Measurements from ENCODE around the gene NOVA1. TPM values are rescaled to one million over a fixed set of nuclear protein-coding genes. Genes with fewer than 3 reads are reported as not detected.

The NOVA1 gene
- total RNA-seq, 1 experiment from 2014 or later: not detected

- Mint-ChIP-seq H3K36me3 (ENCODE audit: insufficient read depth, unreplicated experiment) (no peaks in the 10 kb centered on the region), H3K4me1 (ENCODE audit: low read depth, unreplicated experiment) (no peaks in the 10 kb centered on the region), H3K9me3 (ENCODE audit: low read depth, unreplicated experiment) (no peaks in the 10 kb centered on the region), H3K27ac (ENCODE audit: unreplicated experiment) (no peak overlapping the region), H3K27me3 (ENCODE audit: unreplicated experiment) (no peaks in the 10 kb centered on the region), H3K4me3 (ENCODE audit: low read depth, unreplicated experiment) (no peak overlapping the region)
- intact Hi-C loops (cut with micrococcal nuclease; ENCODE audit: unreplicated experiment): no loop called here
- TF ChIP-seq CTCF (IDR thresholded peaks at IDR 0.05; ENCODE audit: unreplicated experiment): no peak
- CTCF ChIA-PET: no interaction called here
- no TSS peak for BruUV-seq (replicated peaks)
- no peak for DNase-seq
These were observed 4.5 kb downstream of the NOVA1 start for GRCh38 chr14:26593357-26593756.

DNA sequence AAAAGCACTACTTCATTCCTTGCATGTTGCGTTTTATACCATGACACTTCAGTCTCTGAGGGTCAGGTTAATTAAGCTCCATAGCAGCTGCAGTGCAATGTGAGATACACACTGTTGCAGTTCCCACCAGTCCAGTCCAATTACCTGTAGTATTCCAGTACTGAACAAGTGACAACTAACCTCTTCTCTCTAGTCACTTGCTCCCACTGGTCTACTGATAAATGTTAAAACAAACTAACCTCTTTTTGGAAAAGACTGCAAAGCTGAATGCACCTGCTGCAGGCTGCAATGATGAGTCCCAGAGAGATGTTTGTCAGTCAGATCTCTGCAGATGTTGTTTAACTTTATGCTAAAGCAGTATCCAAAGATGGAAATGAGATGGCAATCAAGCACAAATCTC lies 7.9 kb downstream of the NOVA1 start:
- Mint-ChIP-seq H3K4me1 (ENCODE audit: low read depth, unreplicated experiment) (no peaks in the 10 kb centered on the region), H3K27ac (ENCODE audit: unreplicated experiment) (no peak overlapping the region), H3K4me3 (ENCODE audit: low read depth, unreplicated experiment) (no peak overlapping the region), H3K9me3 (ENCODE audit: low read depth, unreplicated experiment) (no peaks in the 10 kb centered on the region), H3K27me3 (ENCODE audit: unreplicated experiment) (no peaks in the 10 kb centered on the region), H3K36me3 (ENCODE audit: insufficient read depth, unreplicated experiment) (no peaks in the 10 kb centered on the region)
- CTCF ChIA-PET: no interaction called here
- no TSS peak for BruUV-seq (replicated peaks)
- TF ChIP-seq CTCF (IDR thresholded peaks at IDR 0.05; ENCODE audit: unreplicated experiment): no peak
- intact Hi-C loops (cut with micrococcal nuclease; ENCODE audit: unreplicated experiment): no loop called here
- DNase-seq: no peak

DNA sequence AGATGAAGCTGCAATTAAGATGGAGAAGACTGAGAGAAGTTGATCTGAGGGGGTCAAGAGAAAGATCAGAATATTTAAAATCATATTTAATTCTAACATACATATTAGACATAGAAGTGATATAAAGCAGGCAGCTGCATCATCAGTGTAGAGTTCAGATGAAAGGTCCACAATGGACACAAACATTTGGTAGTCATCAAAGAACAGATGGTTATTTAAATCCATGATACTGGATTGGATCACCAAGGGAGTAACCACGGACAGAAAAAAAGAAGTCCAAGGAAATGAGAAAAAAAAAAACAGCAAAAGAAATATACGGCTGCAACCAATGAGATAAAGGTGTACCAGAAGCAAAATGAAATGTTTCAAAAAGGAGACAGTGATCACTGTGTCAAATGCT lies 20.1 kb downstream of the NOVA1 start:
- no peak for DNase-seq
- BruUV-seq (replicated peaks): no TSS peak
- Mint-ChIP-seq H3K4me1 (ENCODE audit: low read depth, unreplicated experiment) (no peaks in the 10 kb centered on the region), H3K9me3 (ENCODE audit: low read depth, unreplicated experiment) (peaks cover 3% of the 10 kb centered on the region), H3K36me3 (ENCODE audit: insufficient read depth, unreplicated experiment) (no peaks in the 10 kb centered on the region), H3K4me3 (ENCODE audit: low read depth, unreplicated experiment) (no peak overlapping the region), H3K27ac (ENCODE audit: unreplicated experiment) (no peak overlapping the region), H3K27me3 (ENCODE audit: unreplicated experiment) (no peaks in the 10 kb centered on the region)
- intact Hi-C loops (cut with micrococcal nuclease; ENCODE audit: unreplicated experiment): no loop called here
- TF ChIP-seq CTCF (IDR thresholded peaks at IDR 0.05; ENCODE audit: unreplicated experiment): no peak
- CTCF ChIA-PET: no interaction called here

DNA sequence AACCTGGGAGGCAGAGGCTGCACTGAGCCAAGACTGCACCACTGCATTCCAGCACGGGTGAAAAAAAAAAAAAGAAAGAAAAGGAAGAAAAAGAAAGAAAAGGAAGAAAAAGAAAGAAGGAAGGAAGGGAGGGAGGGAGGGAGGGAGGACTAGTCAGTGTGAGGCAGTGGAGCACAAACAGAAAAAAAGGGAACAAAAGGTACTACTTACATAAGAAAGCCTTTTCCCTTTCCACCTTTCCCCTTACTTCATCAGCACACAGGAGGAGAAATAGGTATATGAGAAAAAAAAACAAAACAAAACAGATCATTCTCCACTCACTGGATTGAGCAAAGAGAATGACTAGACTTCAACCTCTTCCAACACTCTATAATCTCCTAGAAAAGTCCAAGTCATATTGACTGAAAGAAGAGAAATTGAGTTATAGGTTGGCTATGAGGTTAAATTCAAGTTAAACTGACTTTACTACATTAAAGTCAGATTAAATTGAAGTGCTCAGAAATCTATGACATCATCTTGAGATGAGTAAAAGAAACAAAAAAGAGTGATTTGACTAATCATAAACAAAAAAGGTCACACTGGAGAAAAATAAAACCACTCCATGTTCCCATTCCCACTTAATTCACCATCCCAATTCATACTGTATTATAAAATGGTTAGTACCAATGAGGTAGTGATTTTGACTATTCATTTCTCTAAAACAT lies 43.6 kb downstream of the NOVA1 start:
- TF ChIP-seq CTCF (IDR thresholded peaks at IDR 0.05; ENCODE audit: unreplicated experiment): no peak
- intact Hi-C loops (cut with micrococcal nuclease; ENCODE audit: unreplicated experiment): no loop called here
- CTCF ChIA-PET: no interaction called here
- no peak for DNase-seq
- no peak overlapping the region for H3K27ac Mint-ChIP-seq (ENCODE audit: unreplicated experiment)
- H3K4me3 Mint-ChIP-seq (ENCODE audit: low read depth, unreplicated experiment): no peak overlapping the region
- H3K27me3 Mint-ChIP-seq (ENCODE audit: unreplicated experiment): no peaks in the 10 kb centered on the region
- H3K36me3 Mint-ChIP-seq (ENCODE audit: insufficient read depth, unreplicated experiment): no peaks in the 10 kb centered on the region
- peaks cover 3% of the 10 kb centered on the region for H3K9me3 Mint-ChIP-seq (ENCODE audit: low read depth, unreplicated experiment)
- H3K4me1 Mint-ChIP-seq (ENCODE audit: low read depth, unreplicated experiment): no peaks in the 10 kb centered on the region
- BruUV-seq (replicated peaks): no TSS peak

Data from Calu3 (cell line).